ENCODE measurements around the gene TSGA10.

TSGA10 gene

GRCh38 chr2:99169534-99169933, 14.8 kb upstream of the TSGA10 start:
- no peak for TF ChIP-seq ZBTB7A (IDR thresholded peaks at IDR 0.05; ENCODE audit: low read depth)
- TF ChIP-seq, protein P1, sequence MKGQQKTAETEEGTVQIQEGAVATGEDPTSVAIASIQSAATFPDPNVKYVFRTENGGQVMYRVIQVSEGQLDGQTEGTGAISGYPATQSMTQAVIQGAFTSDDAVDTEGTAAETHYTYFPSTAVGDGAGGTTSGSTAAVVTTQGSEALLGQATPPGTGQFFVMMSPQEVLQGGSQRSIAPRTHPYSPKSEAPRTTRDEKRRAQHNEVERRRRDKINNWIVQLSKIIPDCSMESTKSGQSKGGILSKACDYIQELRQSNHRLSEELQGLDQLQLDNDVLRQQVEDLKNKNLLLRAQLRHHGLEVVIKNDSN (IDR thresholded peaks at IDR 0.05): no peak
- TF ChIP-seq YY1 (IDR thresholded peaks at IDR 0.05; ENCODE audit: low read depth): no peak
- TF ChIP-seq FOXM1 (IDR thresholded peaks at IDR 0.05; ENCODE audit: borderline replicate concordance, low read depth): no peak
- no peak for TF ChIP-seq NFIC (IDR thresholded peaks at IDR 0.05)
- TF ChIP-seq MAX (IDR thresholded peaks at IDR 0.05): no peak
- no peak for TF ChIP-seq REST (IDR thresholded peaks at IDR 0.05; ENCODE audit: low read depth)
- TF ChIP-seq RAD21 (IDR thresholded peaks at IDR 0.05; ENCODE audit: low read depth): no peak
- no peak for TF ChIP-seq TCF12 (IDR thresholded peaks at IDR 0.05; ENCODE audit: low read depth)
- no peak for TF ChIP-seq EGR1 (IDR thresholded peaks at IDR 0.05)
- no peak for TF ChIP-seq CEBPB (IDR thresholded peaks at IDR 0.05)
- no peak for TF ChIP-seq CREB1 (IDR thresholded peaks at IDR 0.05; ENCODE audit: low read depth)
- TF ChIP-seq EP300 (IDR thresholded peaks at IDR 0.05; ENCODE audit: borderline replicate concordance): no peak
- TF ChIP-seq TEAD4 (IDR thresholded peaks at IDR 0.05): no peak
- TF ChIP-seq TAF1 (IDR thresholded peaks at IDR 0.05; ENCODE audit: low read depth): no peak

GRCh38 chr2:99166218-99166617, 11.5 kb upstream of the TSGA10 start:
- TF ChIP-seq NFIC (IDR thresholded peaks at IDR 0.05): no peak

DNA sequence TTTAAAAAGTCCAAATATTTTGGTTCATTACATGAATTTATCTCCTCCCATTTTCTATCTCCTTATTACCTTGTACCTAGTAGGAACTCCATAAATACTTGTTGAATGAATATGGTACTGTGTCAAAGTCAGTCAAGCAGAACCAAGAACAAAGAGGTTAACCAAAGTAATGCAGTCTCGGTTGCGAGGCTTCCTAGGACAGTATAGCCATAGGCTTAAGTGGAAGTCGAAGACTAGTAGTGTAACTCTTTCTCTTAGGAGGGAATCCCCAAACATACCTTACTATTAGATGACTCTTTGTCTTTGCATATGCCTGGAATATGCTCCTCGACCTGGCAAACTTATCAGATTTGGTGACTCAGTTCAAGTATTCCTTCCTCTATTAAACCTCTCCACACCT, 4.9 kb upstream of the TSGA10 start:
- TF ChIP-seq ZBTB7A (IDR thresholded peaks at IDR 0.05; ENCODE audit: low read depth): no peak
- no peak for TF ChIP-seq TAF1 (IDR thresholded peaks at IDR 0.05; ENCODE audit: low read depth)

GRCh38 chr2:99158599-99158998, 3.9 kb upstream of the TSGA10 start:
- TF ChIP-seq TAF1 (IDR thresholded peaks at IDR 0.05; ENCODE audit: low read depth): no peak
- TF ChIP-seq CREB1 (IDR thresholded peaks at IDR 0.05; ENCODE audit: low read depth): no peak
- TF ChIP-seq TCF12 (IDR thresholded peaks at IDR 0.05; ENCODE audit: low read depth): no peak
- no peak for TF ChIP-seq EGR1 (IDR thresholded peaks at IDR 0.05)
- no peak for TF ChIP-seq FOXM1 (IDR thresholded peaks at IDR 0.05; ENCODE audit: borderline replicate concordance, low read depth)
- no peak for TF ChIP-seq NFIC (IDR thresholded peaks at IDR 0.05)
- no peak for TF ChIP-seq TEAD4 (IDR thresholded peaks at IDR 0.05)
- TF ChIP-seq CEBPB (IDR thresholded peaks at IDR 0.05): no peak
- no peak for TF ChIP-seq REST (IDR thresholded peaks at IDR 0.05; ENCODE audit: low read depth)
- TF ChIP-seq MAX (IDR thresholded peaks at IDR 0.05): no peak

DNA sequence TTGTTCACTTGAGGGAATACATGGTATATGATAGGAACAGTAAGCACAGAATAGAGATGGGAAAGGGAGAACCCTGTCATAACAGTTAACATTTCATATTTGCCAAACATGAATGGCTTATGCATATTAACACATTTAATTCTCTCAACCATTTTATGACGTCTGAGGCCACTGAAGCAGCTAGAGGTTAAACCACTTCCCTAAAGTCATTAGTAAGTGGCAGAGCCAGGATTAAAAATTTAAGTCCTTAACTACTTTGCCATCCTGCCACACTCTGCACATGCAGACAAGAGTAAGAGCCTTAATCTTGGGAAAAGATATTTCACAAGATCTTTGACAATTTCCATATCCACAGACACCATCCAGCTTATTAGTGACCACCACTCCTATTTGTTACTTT, 2.1 kb upstream of the TSGA10 start:
- TF ChIP-seq YY1 (IDR thresholded peaks at IDR 0.05; ENCODE audit: low read depth) (no peak), ZBTB7A (IDR thresholded peaks at IDR 0.05; ENCODE audit: low read depth) (no peak), REST (IDR thresholded peaks at IDR 0.05; ENCODE audit: low read depth) (no peak), CREB1 (IDR thresholded peaks at IDR 0.05; ENCODE audit: low read depth) (no peak), TAF1 (IDR thresholded peaks at IDR 0.05; ENCODE audit: low read depth) (no peak), TCF12 (IDR thresholded peaks at IDR 0.05; ENCODE audit: low read depth) (no peak), TEAD4 (IDR thresholded peaks at IDR 0.05) (no peak), MAX (IDR thresholded peaks at IDR 0.05) (no peak), EP300 (IDR thresholded peaks at IDR 0.05; ENCODE audit: borderline replicate concordance) (no peak), CEBPB (IDR thresholded peaks at IDR 0.05) (no peak), NFIC (IDR thresholded peaks at IDR 0.05) (no peak), RAD21 (IDR thresholded peaks at IDR 0.05; ENCODE audit: low read depth) (no peak)
- TF ChIP-seq, protein P1 (IDR thresholded peaks at IDR 0.05): no peak
